HEK293 (cell line): ENCODE results near the gene CDC73.

Source experiments
- CTCF ChIA-PET: fragments of 350-600 bp; formaldehyde crosslinking; extraction: SDS; loops from one replicate; lab custom pipeline; 2021; ENCODE audit warnings: antibody characterized with exemption; lab: Yijun Ruan, JAX
- POLR2A ChIA-PET: fragments of 300-600 bp; formaldehyde crosslinking; extraction: SDS; loops from one replicate; lab custom pipeline; 2020; ENCODE audit warnings: antibody characterized with exemption, inconsistent platforms; lab: Yijun Ruan, JAX
- H3K27ac ChIP-seq: fragments of 200-500 bp; sonication (Bioruptor generic); 2 replicates; pipeline ENCODE4 v1.5.1; 2014; ENCODE audit warnings: low read depth, low read length, control low read depth, inconsistent platforms; ENCODE audit errors: extremely low read depth
- H3K36me3 ChIP-seq, 2 experiments: fragments of 200-500 bp in 1 of 2; sonication (Bioruptor generic) in 1 of 2; 1 replicate in 1 of 2; 2 replicates in 1 of 2; pipeline ENCODE4 v1.5.1; 2014 to 2017; ENCODE audit warnings: inconsistent platforms in 2 of 2, low read length in 2 of 2; ENCODE audit not compliant: control insufficient read depth in 2 of 2, insufficient read depth in 1 of 2
- H3K4me1 ChIP-seq: fragments of 200-500 bp; sonication (Bioruptor generic); 2 replicates; pipeline ENCODE4 v1.5.1; 2014; ENCODE audit warnings: mild to moderate bottlenecking, low read length, inconsistent platforms; ENCODE audit not compliant: control insufficient read depth, insufficient read depth
- H3K4me3 ChIP-seq: 2 replicates; pipeline ENCODE4 v1.5.1; 2011; ENCODE audit warnings: low read depth, mild to moderate bottlenecking, control low read depth, low read length, moderate library complexity
- H3K9me3 ChIP-seq: fragments of 200-500 bp; sonication (Bioruptor generic); 2 replicates; pipeline ENCODE4 v1.5.1; 2014; ENCODE audit warnings: low read depth, low read length, inconsistent platforms; ENCODE audit not compliant: control insufficient read depth, insufficient read depth
- FEZF1 ChIP-seq: fragments of 450-650 bp; formaldehyde crosslinking; IDR thresholded peaks from 2 replicates; pipeline ENCODE4 v1.5.1; 2016; ENCODE audit warnings: missing biosample characterization, missing genetic modification characterization
- GLI4 ChIP-seq: fragments of 450-650 bp; formaldehyde crosslinking; IDR thresholded peaks from 2 replicates; pipeline ENCODE4 v1.5.1; 2016; ENCODE audit warnings: missing biosample characterization, missing genetic modification characterization
- HOXD13 ChIP-seq: sonication (generic); formaldehyde crosslinking; IDR thresholded peaks from 2 replicates; pipeline ENCODE4 v1.8.0; 2022; ENCODE audit warnings: missing genetic modification reagents, borderline replicate concordance
- IKZF3 ChIP-seq: fragments of 450-650 bp; IDR thresholded peaks from 2 replicates; pipeline ENCODE4 v1.5.0; 2018; ENCODE audit warnings: missing biosample characterization, mild to moderate bottlenecking, missing genetic modification characterization, moderate library complexity
- PRDM1 ChIP-seq: fragments of 450-650 bp; formaldehyde crosslinking; IDR thresholded peaks from 2 replicates; pipeline ENCODE4; 2016; ENCODE audit warnings: missing biosample characterization, missing genetic modification characterization
- SALL2 ChIP-seq: fragments of 450-650 bp; formaldehyde crosslinking; IDR thresholded peaks from 2 replicates; pipeline ENCODE4 v1.5.0; 2017; ENCODE audit warnings: missing biosample characterization, mild to moderate bottlenecking, missing genetic modification characterization, borderline replicate concordance
- TRIM28 ChIP-seq: IDR thresholded peaks from 2 replicates; pipeline ENCODE4 v1.6.1; 2011; ENCODE audit warnings: low read length, control low read depth, borderline replicate concordance
- ZFP3 ChIP-seq: fragments of 450-650 bp; formaldehyde crosslinking; IDR thresholded peaks from 2 replicates; pipeline ENCODE4 v1.5.1; 2016; ENCODE audit warnings: low read depth, missing biosample characterization, missing genetic modification characterization
- ZIC2 ChIP-seq: fragments of 450-650 bp; formaldehyde crosslinking; IDR thresholded peaks from 2 replicates; pipeline ENCODE4 v1.5.1; 2016; ENCODE audit warnings: missing biosample characterization, missing genetic modification characterization
- ZNF157 ChIP-seq: fragments of 450-650 bp; formaldehyde crosslinking; IDR thresholded peaks from 2 replicates; pipeline ENCODE4 v1.5.1; 2016; ENCODE audit warnings: missing biosample characterization, missing genetic modification characterization
- ZNF311 ChIP-seq: fragments of 450-650 bp; formaldehyde crosslinking; IDR thresholded peaks from 2 replicates; pipeline ENCODE4 v1.5.1; 2017; ENCODE audit warnings: missing biosample characterization, missing genetic modification characterization, borderline replicate concordance
- ZNF350 ChIP-seq: fragments of 450-650 bp; formaldehyde crosslinking; IDR thresholded peaks from 2 replicates; pipeline ENCODE4 v1.5.0; 2017; ENCODE audit warnings: missing biosample characterization, mild to moderate bottlenecking, missing genetic modification characterization
- ZNF501 ChIP-seq: fragments of 450-650 bp; formaldehyde crosslinking; IDR thresholded peaks from 2 replicates; pipeline ENCODE4 v1.5.1; 2016; ENCODE audit warnings: missing biosample characterization, missing genetic modification characterization
- ZNF600 ChIP-seq: fragments of 450-650 bp; formaldehyde crosslinking; IDR thresholded peaks from 2 replicates; pipeline ENCODE4 v1.5.1; 2016; ENCODE audit warnings: missing biosample characterization, missing genetic modification characterization
- ZNF623 ChIP-seq: fragments of 450-650 bp; formaldehyde crosslinking; IDR thresholded peaks from 2 replicates; pipeline ENCODE4 v1.5.1; 2016; ENCODE audit warnings: missing biosample characterization, missing genetic modification characterization
- ZNF654 ChIP-seq: fragments of 450-650 bp; formaldehyde crosslinking; IDR thresholded peaks from 2 replicates; pipeline ENCODE4 v1.5.1; 2016; ENCODE audit warnings: low read depth, missing biosample characterization, missing genetic modification characterization
- ZNF830 ChIP-seq: fragments of 450-650 bp; IDR thresholded peaks from 2 replicates; pipeline ENCODE4 v1.5.0; 2018; ENCODE audit warnings: missing biosample characterization, missing genetic modification characterization, low read depth, mild to moderate bottlenecking, moderate library complexity
- TF ChIP-seq, protein P1 (sequence below): fragments of 450-650 bp; formaldehyde crosslinking; IDR thresholded peaks from 2 replicates; pipeline ENCODE4 v1.5.1; 2016; ENCODE audit warnings: missing biosample characterization, missing genetic modification characterization
- TF ChIP-seq, protein P2 (sequence below): fragments of 450-650 bp; formaldehyde crosslinking; IDR thresholded peaks from 2 replicates; pipeline ENCODE4; 2016; ENCODE audit warnings: missing biosample characterization, missing genetic modification characterization
- TF ChIP-seq, protein P3 (sequence below): fragments of 450-650 bp; formaldehyde crosslinking; IDR thresholded peaks from 2 replicates; pipeline ENCODE4 v1.5.1; 2016; ENCODE audit warnings: missing biosample characterization, missing genetic modification characterization

Gene CDC73

DNA sequence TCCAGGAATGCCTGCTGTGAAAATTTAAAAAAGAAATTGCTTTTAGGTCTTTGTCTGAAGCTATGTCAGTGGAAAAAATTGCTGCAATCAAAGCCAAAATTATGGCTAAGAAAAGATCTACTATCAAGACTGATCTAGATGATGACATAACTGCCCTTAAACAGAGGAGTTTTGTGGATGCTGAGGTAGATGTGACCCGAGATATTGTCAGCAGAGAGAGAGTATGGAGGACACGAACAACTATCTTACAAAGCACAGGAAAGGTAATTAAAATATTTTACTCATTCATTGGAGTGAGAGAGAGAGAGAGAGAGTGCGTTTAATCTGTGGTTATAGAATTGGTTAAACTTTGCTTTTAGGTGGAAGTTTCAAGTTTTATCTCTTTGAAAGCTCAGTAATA, 20.0 kb downstream of the CDC73 start:
- no peak for TF ChIP-seq GLI4 (tag by site-specific recombination)
- no peak for TF ChIP-seq ZFP3 (tag by site-specific recombination)
- TF ChIP-seq, protein P1, sequence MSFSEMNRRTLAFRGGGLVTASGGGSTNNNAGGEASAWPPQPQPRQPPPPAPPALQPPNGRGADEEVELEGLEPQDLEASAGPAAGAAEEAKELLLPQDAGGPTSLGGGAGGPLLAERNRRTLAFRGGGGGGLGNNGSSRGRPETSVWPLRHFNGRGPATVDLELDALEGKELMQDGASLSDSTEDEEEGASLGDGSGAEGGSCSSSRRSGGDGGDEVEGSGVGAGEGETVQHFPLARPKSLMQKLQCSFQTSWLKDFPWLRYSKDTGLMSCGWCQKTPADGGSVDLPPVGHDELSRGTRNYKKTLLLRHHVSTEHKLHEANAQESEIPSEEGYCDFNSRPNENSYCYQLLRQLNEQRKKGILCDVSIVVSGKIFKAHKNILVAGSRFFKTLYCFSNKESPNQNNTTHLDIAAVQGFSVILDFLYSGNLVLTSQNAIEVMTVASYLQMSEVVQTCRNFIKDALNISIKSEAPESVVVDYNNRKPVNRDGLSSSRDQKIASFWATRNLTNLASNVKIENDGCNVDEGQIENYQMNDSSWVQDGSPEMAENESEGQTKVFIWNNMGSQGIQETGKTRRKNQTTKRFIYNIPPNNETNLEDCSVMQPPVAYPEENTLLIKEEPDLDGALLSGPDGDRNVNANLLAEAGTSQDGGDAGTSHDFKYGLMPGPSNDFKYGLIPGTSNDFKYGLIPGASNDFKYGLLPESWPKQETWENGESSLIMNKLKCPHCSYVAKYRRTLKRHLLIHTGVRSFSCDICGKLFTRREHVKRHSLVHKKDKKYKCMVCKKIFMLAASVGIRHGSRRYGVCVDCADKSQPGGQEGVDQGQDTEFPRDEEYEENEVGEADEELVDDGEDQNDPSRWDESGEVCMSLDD (tag by site-specific recombination) = no peak
- TF ChIP-seq SALL2 (tag by site-specific recombination) = no peak
- no peak overlapping the region for H3K4me3 ChIP-seq
- no peaks in the 10 kb centered on the region for H3K9me3 ChIP-seq
- CTCF ChIA-PET = no interaction called here
- POLR2A ChIA-PET = interaction anchor here (0.7 kb wide), 1 partner anchor 9 kb away, joined by 3 read pairs; no protein-coding TSS in a partner anchor
- H3K27ac ChIP-seq = no peak overlapping the region
- no peaks in the 10 kb centered on the region for H3K4me1 ChIP-seq
- peaks cover 23 to 77% of the 10 kb centered on the region in 2 experiments for H3K36me3 ChIP-seq

DNA sequence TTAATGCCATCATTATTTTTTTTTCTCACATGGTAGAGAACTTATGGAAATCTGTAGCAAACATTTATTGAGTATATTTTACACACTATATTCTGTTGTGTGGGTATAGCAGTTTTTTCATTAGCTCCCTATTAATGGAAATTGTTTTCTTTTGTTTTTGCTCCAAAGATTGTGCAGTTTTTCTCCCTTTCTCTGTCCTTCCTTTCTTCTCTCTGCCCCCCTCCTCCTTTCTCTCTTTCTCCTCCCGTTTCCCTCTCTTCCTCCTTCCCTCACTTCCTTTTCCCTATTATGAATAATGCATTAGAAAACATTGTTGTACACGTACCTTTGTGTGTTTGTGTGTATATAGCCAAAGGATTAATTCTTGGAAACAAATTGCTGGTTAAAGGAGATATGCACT, 20.6 kb downstream of the CDC73 start:
- TF ChIP-seq FEZF1 (tag by site-specific recombination) = no peak
- TF ChIP-seq PRDM1 = peak; percentile 88
- CTCF ChIA-PET = no interaction called here

DNA sequence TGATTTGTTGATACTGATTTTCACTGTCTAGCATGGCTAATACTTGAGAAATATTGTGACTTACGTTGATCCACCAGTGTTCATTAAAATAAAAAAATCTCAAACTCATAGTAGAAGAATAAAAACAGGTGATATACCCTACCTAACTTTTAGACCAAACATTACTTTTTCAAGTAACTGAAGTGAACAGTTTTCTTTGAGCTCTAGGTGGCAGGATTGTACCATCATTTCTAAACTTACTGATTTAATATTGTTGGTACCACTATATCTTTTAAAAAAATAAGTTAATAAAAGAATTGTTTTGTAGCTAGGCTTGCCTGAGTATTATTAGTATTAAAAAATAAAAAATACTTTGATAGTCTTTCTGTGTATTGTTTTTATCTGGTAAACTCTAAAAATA, 21.5 kb downstream of the CDC73 start:
- no peaks in the 10 kb centered on the region for H3K4me1 ChIP-seq
- no peaks in the 10 kb centered on the region for H3K9me3 ChIP-seq
- H3K27ac ChIP-seq = no peak overlapping the region
- no peak for TF ChIP-seq ZNF311 (tag by site-specific recombination)
- TF ChIP-seq ZNF501 (tag by site-specific recombination) = no peak
- TF ChIP-seq, protein P2, sequence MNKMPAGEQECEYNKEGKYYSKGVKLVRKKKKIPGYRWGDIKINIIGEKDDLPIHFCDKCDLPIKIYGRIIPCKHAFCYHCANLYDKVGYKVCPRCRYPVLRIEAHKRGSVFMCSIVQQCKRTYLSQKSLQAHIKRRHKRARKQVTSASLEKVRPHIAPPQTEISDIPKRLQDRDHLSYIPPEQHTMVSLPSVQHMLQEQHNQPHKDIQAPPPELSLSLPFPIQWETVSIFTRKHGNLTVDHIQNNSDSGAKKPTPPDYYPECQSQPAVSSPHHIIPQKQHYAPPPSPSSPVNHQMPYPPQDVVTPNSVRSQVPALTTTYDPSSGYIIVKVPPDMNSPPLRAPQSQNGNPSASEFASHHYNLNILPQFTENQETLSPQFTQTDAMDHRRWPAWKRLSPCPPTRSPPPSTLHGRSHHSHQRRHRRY = no peak
- no peak for TF ChIP-seq ZNF623 (tag by site-specific recombination)
- no peak for TF ChIP-seq HOXD13
- peak; percentile 34 for TF ChIP-seq ZNF654 (tag by site-specific recombination)
- no peak for TF ChIP-seq ZIC2 (tag by site-specific recombination)
- H3K4me3 ChIP-seq = no peak overlapping the region
- POLR2A ChIA-PET = no interaction called here
- H3K36me3 ChIP-seq = peaks cover 30 to 69% of the 10 kb centered on the region in 2 experiments
- CTCF ChIA-PET = interaction anchor here (0.7 to 1.6 kb wide), 5 partner anchors 13 to 1166 kb away, joined by 3 to 4 read pairs (median 3); no protein-coding TSS in a partner anchor

More for the DNA sequence above, 20.6 kb downstream of the CDC73 start:
- Histone ChIP-seq H3K4me1 (no peaks in the 10 kb centered on the region), H3K36me3 (peaks cover 29 to 71% of the 10 kb centered on the region in 2 experiments), H3K27ac (no peak overlapping the region), H3K4me3 (no peak overlapping the region), H3K9me3 (no peaks in the 10 kb centered on the region)
- POLR2A ChIA-PET = interaction anchor here (0.7 kb wide), 1 partner anchor 9 kb away, joined by 3 read pairs; no protein-coding TSS in a partner anchor

DNA sequence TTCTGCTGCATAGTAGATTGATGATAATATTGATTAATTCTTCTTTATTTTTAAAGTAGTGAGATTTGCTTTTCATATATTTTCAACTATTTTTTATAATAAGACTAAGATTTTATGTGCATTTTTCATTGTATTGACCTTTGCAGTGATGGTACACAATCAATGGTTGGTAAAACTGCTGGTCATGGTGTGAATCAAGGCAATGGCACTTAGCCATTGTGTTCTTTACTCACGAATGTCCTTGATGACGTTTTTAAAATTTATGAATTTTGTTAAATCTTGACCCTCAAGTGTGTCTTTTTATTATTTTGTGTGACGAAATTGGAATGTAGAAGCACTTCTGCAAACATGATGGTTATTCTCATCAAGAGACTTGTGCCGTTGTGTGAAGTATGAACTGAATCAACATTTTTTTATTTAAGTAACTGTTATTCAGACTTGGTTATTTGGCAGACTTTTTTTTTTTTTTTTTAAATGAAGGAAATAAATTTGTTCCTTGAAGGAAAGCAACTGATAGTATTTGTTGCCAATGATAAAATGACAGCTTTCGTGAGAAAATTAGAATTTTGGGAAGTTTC, 22.6 kb downstream of the CDC73 start:
- ChIA-PET POLR2A (no interaction called here), CTCF (interaction anchor here (0.7 to 1.6 kb wide), 3 partner anchors 12 to 662 kb away, joined by 3 to 4 read pairs (median 3); no protein-coding TSS in a partner anchor)
- Histone ChIP-seq H3K4me3 (no peak overlapping the region), H3K4me1 (no peaks in the 10 kb centered on the region), H3K9me3 (no peaks in the 10 kb centered on the region), H3K27ac (no peak overlapping the region), H3K36me3 (peaks cover 24 to 65% of the 10 kb centered on the region in 2 experiments)
- TF ChIP-seq, protein P3, sequence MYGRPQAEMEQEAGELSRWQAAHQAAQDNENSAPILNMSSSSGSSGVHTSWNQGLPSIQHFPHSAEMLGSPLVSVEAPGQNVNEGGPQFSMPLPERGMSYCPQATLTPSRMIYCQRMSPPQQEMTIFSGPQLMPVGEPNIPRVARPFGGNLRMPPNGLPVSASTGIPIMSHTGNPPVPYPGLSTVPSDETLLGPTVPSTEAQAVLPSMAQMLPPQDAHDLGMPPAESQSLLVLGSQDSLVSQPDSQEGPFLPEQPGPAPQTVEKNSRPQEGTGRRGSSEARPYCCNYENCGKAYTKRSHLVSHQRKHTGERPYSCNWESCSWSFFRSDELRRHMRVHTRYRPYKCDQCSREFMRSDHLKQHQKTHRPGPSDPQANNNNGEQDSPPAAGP (tag by site-specific recombination) = no peak
- TF ChIP-seq ZNF600 (tag by site-specific recombination) = no peak
- TF ChIP-seq ZNF350 (tag by site-specific recombination) = no peak
- no peak for TF ChIP-seq IKZF3 (tag by site-specific recombination)
- TF ChIP-seq ZNF157 (tag by site-specific recombination) = no peak
- no peak for TF ChIP-seq TRIM28
- TF ChIP-seq ZNF830 = no peak
